GM20431 (cell line): Measurements from ENCODE around the gene STX16.

Experiments used
- in situ Hi-C: fragments of 300-500 bp; cut with MseI, MboI; formaldehyde crosslinking; loops from one replicate; pipeline ENCODE4 v1.15.0; 2020; ENCODE audit warnings: low sequenced_read_pairs; ENCODE audit not compliant: unreplicated experiment

The STX16 gene

GRCh38 chr20:58617158-58617557 lies 33.9 kb upstream of the STX16 start:
- in situ Hi-C loops: no loop called here

- in situ Hi-C loops: no loop called here
Observed at GRCh38 chr20:58618351-58619076, 32.6 kb upstream of the STX16 start.

GRCh38 chr20:58619077-58619863 lies 31.8 kb upstream of the STX16 start:
- in situ Hi-C loops: no loop called here

- in situ Hi-C loops: no loop called here
Observed at GRCh38 chr20:58619864-58620431, 31.1 kb upstream of the STX16 start.

GRCh38 chr20:58621906-58622548 lies 29.1 kb upstream of the STX16 start:
- in situ Hi-C loops: no loop called here

GRCh38 chr20:58622671-58623578 lies 28.2 kb upstream of the STX16 start:
- in situ Hi-C loops: no loop called here

- in situ Hi-C loops: no loop called here
Observed at GRCh38 chr20:58623579-58624473, 27.3 kb upstream of the STX16 start.

GRCh38 chr20:58624687-58625086 lies 26.4 kb upstream of the STX16 start:
- in situ Hi-C loops: loop anchor here (25.0 kb wide), 1 partner anchor 387 kb away; the partner anchor contains the start of gene ANKRD60

GRCh38 chr20:58625585-58625984 lies 25.5 kb upstream of the STX16 start:
- in situ Hi-C loops: loop anchor here (25.0 kb wide), 1 partner anchor 388 kb away; the partner anchor contains the start of gene ANKRD60

GRCh38 chr20:58626051-58626450 lies 25.0 kb upstream of the STX16 start:
- in situ Hi-C loops: loop anchor here (25.0 kb wide), 1 partner anchor 389 kb away; the partner anchor contains the start of gene ANKRD60

GRCh38 chr20:58627212-58628072 lies 23.6 kb upstream of the STX16 start:
- in situ Hi-C loops: loop anchor here (25.0 kb wide), 1 partner anchor 390 kb away; the partner anchor contains the start of gene ANKRD60

- in situ Hi-C loops: loop anchor here (25.0 kb wide), 1 partner anchor 391 kb away; the partner anchor contains the start of gene ANKRD60
Observed at GRCh38 chr20:58628491-58629214, 22.4 kb upstream of the STX16 start.

GRCh38 chr20:58629215-58629580 lies 21.9 kb upstream of the STX16 start:
- in situ Hi-C loops: loop anchor here (25.0 kb wide), 1 partner anchor 392 kb away; the partner anchor contains the start of gene ANKRD60

GRCh38 chr20:58630063-58630462 lies 21.0 kb upstream of the STX16 start:
- in situ Hi-C loops: loop anchor here (25.0 kb wide), 1 partner anchor 393 kb away; the partner anchor contains the start of gene ANKRD60

GRCh38 chr20:58633161-58634053 lies 17.7 kb upstream of the STX16 start:
- in situ Hi-C loops: loop anchor here (25.0 kb wide), 1 partner anchor 396 kb away; the partner anchor contains the start of gene ANKRD60
